HG02938 (cell line): ENCODE measurements around the gene CACNA1A.

Experiments
- ATAC-seq: cut with Tn5 transposase; IDR thresholded peaks from one replicate; pipeline ENCODE4 v1.9.1; 2021; ENCODE audit warnings: mild to moderate bottlenecking, moderate library complexity; ENCODE audit not compliant: unreplicated experiment

The CACNA1A gene

GRCh38 chr19:13493516-13494310 lies 12.6 kb downstream of the CACNA1A start:
- ATAC-seq = no peak

- ATAC-seq = no peak
Measured at GRCh38 chr19:13492128-13492527, 14.2 kb downstream of the CACNA1A start.

DNA sequence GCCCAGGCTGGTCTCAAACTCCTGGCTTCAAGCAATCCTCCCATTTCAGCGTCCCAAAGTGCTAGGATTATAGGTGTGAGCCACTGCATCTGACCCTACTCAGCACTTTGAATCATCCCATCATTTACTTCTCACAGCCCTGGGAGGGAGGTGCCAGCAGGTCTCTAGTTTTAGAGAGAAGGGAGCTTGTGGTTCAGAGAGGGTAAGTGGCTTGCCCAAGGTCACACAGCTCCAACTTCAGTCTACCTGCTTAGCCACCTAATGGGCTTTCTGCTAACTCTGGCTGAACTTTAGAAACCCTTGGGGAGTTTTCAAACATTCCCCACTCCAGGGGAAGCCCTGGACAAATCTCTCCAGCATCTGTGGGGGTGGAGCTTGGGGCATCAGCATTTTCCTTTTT lies 18.3 kb downstream of the CACNA1A start:
- no peak for ATAC-seq

DNA sequence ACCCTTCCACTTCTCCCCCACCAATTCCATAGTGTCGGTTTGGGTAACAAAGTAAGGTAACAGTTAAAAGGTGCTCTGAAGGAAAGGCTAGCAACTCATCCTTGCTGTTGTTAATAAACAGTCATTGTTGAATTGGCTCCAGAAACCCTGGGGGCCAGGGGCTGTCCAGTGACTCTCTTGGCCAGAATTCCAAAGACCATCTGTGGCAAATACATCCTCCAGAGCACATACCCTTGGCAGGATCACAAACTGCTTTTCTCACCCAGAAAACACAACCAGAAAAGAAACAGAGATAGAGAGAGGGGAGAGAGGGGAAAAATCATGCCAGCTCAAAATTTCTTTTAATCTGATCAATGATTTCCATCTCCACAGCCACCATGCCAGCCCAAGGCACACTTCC lies 22.1 kb downstream of the CACNA1A start:
- no peak for ATAC-seq

DNA sequence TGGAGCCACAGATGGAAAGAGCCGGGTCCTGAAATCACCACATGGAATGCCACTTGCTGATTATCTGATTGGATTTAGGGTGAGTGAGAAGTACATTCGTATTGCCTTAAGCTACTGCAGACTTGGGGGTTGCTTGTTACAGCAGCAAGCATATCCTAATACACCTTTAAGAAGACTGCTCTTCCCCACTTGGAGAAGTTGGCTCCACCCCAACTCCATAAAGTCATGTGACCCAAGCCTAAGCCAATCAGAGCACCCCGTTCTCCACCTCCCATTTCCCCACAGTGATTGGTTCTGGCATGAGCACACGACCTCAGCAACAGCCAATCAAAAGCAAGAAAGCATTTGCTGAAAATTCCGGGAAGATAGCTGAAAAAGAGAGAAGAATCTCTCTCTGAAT lies 23.1 kb downstream of the CACNA1A start:
- ATAC-seq = no peak

DNA sequence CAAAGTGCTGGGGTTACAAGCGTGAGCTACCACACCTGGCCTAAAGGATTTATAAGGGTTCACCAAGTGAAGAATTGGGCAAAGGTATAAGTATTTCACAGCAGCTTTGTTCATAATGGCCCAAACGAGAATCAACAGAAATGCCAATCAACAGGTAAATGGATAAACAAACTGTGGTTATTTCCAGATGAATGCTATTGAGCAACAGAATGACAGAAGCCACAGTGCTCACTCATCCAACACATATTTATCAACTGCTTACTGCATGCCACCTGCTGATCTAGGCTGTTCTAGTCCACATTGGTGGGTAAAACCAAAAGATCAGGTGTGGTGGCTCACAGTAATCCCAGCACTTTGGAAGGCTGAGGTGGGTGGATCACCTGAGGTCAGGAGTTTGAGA lies 27.7 kb downstream of the CACNA1A start:
- no peak for ATAC-seq

GRCh38 chr19:13476071-13476470 lies 30.2 kb downstream of the CACNA1A start:
- ATAC-seq = no peak

DNA sequence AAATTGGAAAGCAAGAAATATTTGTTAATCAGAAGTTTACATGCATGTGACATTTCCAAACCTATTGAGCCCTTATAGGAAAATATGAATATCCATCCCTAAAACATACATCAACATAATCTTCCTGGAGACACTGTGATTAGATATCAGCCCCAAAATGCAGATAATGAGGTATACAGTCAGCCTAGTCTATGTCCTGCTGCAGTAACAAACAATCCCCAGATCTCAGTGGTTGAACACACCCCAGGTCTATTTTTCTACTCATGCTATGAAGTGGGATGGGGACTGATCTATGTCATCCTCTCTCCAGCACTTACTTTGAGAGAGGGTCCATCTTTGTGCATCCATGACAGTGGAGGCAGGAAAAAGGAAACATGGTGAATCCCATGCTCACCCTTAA lies 31.2 kb downstream of the CACNA1A start:
- no peak for ATAC-seq

- no peak for ATAC-seq
Measured at GRCh38 chr19:13466697-13467096, 39.6 kb downstream of the CACNA1A start.

DNA sequence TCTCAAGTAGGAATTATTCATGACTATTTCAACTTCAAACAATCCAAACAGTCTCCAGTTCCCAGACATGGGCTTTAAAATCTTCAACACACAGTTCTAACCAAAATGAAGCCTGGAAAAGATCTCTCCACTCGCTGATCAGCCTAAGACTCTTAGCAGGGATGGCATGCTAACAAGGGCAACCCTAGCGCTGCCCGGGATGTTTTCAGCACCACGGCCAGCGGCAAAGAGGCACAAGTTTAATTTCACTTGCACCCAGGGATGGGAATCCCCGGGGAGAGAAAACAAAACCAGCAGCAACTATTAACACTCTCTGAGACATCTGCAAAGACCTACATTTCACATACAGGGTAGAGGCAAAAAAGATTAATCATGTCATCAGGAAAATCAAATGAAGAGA lies 43.0 kb downstream of the CACNA1A start:
- ATAC-seq = no peak

- ATAC-seq = no peak
Measured at GRCh38 chr19:13461536-13461935, 44.7 kb downstream of the CACNA1A start.

GRCh38 chr19:13460045-13460444 lies 46.2 kb downstream of the CACNA1A start:
- no peak for ATAC-seq

GRCh38 chr19:13459351-13459750 lies 46.9 kb downstream of the CACNA1A start:
- no peak for ATAC-seq

DNA sequence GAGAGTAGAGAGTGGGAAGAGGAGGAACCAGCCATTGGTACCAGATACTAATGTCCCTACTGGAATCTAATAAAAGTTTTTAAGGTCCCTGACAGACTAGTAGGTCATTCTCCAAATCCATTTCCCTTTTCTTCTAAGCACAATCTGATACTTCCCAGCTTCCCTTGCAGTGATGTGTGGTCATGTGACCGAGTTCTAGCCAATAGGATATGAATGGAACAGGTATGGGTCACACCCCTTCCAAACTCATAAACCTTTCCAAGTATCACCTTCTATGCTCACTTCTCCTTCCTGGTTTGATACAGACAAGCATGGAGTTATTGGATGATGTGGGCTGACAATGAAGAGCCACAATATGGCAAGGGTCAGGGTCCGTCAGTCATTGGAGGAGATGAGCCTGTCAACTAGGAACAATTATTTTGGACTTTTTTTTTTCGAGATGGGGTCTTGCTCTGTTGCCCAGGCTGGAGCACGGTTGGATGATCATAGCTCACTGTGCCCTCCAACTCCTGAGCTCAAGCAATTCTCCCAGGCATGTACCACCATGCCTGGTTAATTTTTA lies 54.8 kb downstream of the CACNA1A start:
- no peak for ATAC-seq

DNA sequence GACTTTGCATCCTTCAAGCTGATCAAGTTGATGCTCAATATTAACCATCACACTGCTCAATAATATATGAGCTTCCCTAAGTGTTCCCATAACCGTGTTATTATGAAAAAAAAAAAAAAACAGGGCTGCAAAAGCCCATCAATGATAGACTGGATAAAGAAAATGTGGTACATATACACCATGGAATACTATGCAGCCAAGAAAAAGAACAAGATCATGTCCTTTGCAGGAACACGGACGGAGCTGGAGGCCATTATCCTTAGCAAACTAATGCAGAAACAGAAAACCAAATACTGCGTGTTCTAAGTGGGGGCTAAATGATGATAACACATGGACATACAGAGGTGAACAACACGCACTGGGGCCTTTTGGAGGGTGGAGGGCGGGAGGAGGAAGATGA lies 58.3 kb downstream of the CACNA1A start:
- no peak for ATAC-seq

GRCh38 chr19:13441810-13442512 lies 64.3 kb downstream of the CACNA1A start:
- ATAC-seq = no peak

DNA sequence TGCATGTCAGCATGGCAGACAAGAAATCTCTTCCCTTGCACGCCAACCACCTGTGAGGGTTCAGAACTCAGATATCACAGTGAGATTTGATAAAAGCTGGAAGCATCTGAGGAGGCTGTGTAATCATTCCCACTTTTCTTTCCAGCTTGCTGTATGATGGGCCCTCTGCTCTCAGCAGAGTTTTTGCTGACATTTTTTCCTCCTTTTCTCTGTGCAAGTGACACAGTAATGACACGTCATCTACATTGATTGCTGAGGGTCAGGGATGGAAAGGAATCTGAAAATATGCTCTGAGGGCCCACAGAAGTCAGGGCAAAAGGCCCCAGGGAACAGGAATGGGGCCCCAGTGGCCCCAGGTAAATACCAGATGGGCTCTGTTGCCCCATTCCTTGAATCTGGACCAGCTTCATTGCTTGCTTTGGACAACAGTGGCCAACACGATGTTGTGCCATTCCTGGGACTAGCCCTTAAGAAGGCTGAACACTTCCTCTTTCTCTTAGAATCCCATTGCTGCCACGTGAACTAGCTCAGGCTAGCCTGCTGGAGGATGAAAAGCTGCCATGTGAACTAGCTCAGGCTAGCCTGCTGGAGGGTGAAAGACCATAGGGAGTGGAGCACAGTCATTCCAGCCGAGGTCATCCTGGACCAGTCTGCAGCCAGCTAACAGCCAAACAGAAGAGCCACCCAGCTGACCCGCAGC lies 68.2 kb downstream of the CACNA1A start:
- ATAC-seq = no peak

DNA sequence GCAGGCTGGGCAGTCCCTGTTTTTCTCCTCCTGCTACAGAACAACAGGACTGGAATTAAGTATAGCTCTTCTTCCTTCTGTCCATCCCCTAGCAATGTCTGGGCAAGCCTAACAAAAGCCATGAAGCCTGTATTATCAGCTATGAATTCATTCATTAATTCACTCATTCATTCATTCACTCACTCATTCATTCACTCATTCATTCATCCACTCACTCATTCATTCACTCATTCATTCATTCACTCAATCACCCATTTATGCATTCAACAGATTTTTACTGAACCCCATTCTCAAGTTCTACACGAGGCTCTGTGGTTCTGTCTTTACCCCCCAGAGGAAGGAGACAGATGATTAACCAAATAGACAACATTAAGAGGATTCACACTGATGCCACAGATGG lies 69.9 kb downstream of the CACNA1A start:
- no peak for ATAC-seq

DNA sequence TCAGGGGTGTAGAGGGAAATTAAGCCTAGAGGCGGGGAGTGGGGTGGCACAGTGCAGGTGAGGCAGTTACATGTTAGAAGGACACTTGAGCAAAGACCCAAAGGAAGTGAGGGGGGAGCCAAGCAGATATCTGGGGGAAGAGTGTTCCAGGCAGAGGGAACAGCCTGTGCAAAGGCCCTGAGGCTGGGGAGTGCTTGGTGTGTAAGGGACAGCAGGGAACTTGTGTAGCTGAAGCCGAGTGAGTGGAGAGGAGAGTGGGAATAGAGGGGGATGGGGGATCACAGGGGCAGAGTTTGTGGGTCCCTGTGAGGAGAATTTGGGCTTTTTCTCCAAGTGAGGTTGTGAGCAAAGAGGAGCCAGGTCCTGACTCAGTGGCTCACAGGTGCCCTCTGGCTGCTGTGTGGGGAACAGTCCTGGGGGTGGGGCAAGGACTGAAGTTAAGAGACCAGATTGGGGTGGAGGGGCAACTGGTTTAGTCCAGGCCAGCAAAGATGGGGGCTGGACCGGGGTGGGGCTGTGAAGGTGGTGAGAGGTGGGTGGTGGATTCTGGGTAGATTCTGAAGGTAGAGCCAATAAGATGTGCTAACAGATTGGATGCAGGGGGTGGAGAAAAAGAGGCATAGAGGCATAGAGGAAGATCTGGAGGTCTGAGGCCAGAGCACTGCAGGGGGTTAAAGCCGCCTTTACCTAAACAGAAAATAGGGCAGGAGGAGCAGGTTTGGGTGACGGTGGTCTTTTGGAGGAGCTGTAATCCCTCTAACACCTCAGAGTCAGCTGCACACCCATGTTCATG lies 75.3 kb downstream of the CACNA1A start:
- ATAC-seq = no peak

DNA sequence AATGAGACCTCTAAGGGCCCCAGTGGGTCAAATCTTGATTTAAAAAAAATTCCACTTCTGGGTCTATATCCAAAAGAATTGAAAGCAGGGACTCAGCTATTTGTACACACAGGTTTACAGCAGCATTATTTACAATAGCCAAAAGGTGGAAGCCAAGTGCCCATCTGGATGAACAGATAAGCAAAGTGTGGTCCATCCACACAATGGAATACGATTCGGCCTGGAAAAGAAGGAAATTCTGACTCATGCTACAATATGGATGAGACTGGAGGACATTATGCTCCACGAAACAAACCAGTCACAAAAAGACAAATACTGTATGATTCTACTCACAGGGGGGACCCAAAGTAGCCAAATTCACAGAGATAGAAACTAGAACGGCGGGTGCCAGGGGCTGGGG lies 76.7 kb downstream of the CACNA1A start:
- ATAC-seq = no peak

- ATAC-seq = no peak
Measured at GRCh38 chr19:13428352-13428751, 77.9 kb downstream of the CACNA1A start.
